HepG2 (cell line): ENCODE data around the gene CBL. TPM values are rescaled to one million over a fixed set of nuclear protein-coding genes. Genes with fewer than 3 reads are reported as not detected.

ENCODE experiments used
- ATAC-seq: fragments of 200-7000 bp; cut with Tn5 transposase; 3 replicates; pipeline ENCODE4 v1.9.1; 2020; ENCODE audit warnings: mild to moderate bottlenecking, moderate library complexity
- BruUV-seq: library from RNA; stranded (reverse); fragments of 400-500 nt; replicated peaks from 2 replicates; lab custom pipeline; 2021; lab: Mats Ljungman, UMichigan
- CTCF ChIA-PET: fragments of 300-600 bp; formaldehyde crosslinking; extraction: SDS; loops from one replicate; lab custom pipeline; 2021; ENCODE audit warnings: low total read pairs, inconsistent platforms, low intra/inter-chr PET ratio; lab: Yijun Ruan, JAX
- POLR2A ChIA-PET: fragments of 350-600 bp; sonication (Branson Sonifier 250); formaldehyde crosslinking; loops from one replicate; lab custom pipeline; 2020; ENCODE audit warnings: antibody characterized with exemption, inconsistent platforms; lab: Yijun Ruan, JAX
- DNase-seq: peaks from one replicate; pipeline ENCODE4 v3.0.0-alpha.2; 2015; ENCODE audit warnings: low spot score
- FAIRE-seq: peaks from 3 replicates; lab custom pipeline; 2011; peaks lifted over from hg19 to GRCh38; lab: Jason Lieb, UNC
- H2AFZ ChIP-seq: one replicate; pipeline ENCODE4 v1.6.1; 2011; ENCODE audit warnings: low read length, inconsistent platforms
- H3K27ac ChIP-seq: fragments of 300-600 bp; 3 replicates; pipeline ENCODE4 v1.8.0; 2011; ENCODE audit warnings: mixed run types, mild to moderate bottlenecking, mixed read lengths, low read length, inconsistent platforms; ENCODE audit not compliant: insufficient read depth; ENCODE audit errors: extremely low read length
- H3K27me3 ChIP-seq, 2 experiments: fragments of 200-600 bp in 1 of 2; 2 replicates in 1 of 2; 3 replicates in 1 of 2; pipeline versions ENCODE4 v1.6.0 to v1.8.0; 2011; ENCODE audit warnings: low read length in 2 of 2, mild to moderate bottlenecking in 2 of 2, moderate library complexity in 2 of 2, inconsistent platforms in 1 of 2; ENCODE audit not compliant: insufficient read depth in 2 of 2, control insufficient read depth in 1 of 2
- H3K36me3 ChIP-seq, 2 experiments: fragments of 200-600 bp in 1 of 2; replicated peaks in 1 of 2; 2 replicates in 1 of 2; 3 replicates in 1 of 2; pipeline versions ENCODE4 v1.5.1 to v1.8.0; 2011; ENCODE audit warnings: low read length in 2 of 2, inconsistent platforms in 1 of 2; ENCODE audit not compliant: insufficient read depth in 2 of 2, control insufficient read depth in 1 of 2
- H3K4me1 ChIP-seq: 2 replicates; pipeline ENCODE4 v1.5.1; 2012; ENCODE audit warnings: low read length, inconsistent platforms; ENCODE audit not compliant: insufficient read depth
- H3K4me2 ChIP-seq: 2 replicates; pipeline ENCODE4 v1.6.0; 2011; ENCODE audit warnings: low read depth, low read length, inconsistent platforms
- H3K4me3 ChIP-seq, 3 experiments: fragments of 200-600 bp in 1 of 3; sonication (generic), shearing (Covaris generic) in 1 of 3; replicated peaks in 1 of 3; 2 replicates each; pipeline ENCODE4 v1.5.1; 2011 to 2016; ENCODE audit warnings: low read length in 3 of 3, inconsistent platforms in 2 of 3, low read depth in 2 of 3, mild to moderate bottlenecking in 2 of 3, control low read depth in 1 of 3, mixed read lengths in 1 of 3; ENCODE audit not compliant: insufficient read depth in 1 of 3
- H3K79me2 ChIP-seq: one replicate; pipeline ENCODE4 v1.6.1; 2011; ENCODE audit warnings: low read length, inconsistent platforms; ENCODE audit not compliant: insufficient read depth
- H3K9ac ChIP-seq: 2 replicates; pipeline ENCODE4 v1.6.0; 2011; ENCODE audit warnings: mild to moderate bottlenecking, low read depth, low read length, inconsistent platforms; ENCODE audit not compliant: insufficient read depth
- H3K9me3 ChIP-seq: 2 replicates; pipeline ENCODE4 v1.5.1; 2012; ENCODE audit warnings: mild to moderate bottlenecking, low read length
- H4K20me1 ChIP-seq: 2 replicates; pipeline ENCODE4 v1.6.0; 2011; ENCODE audit warnings: inconsistent platforms, mild to moderate bottlenecking, low read length, moderate library complexity; ENCODE audit not compliant: insufficient read depth
- ARHGAP35 ChIP-seq: sonication (generic); formaldehyde crosslinking; IDR thresholded peaks from 2 replicates; pipeline ENCODE4 v1.9.0; 2022; ENCODE audit warnings: mild to moderate bottlenecking, inconsistent platforms, moderate library complexity, missing genetic modification reagents, borderline replicate concordance
- CBFB ChIP-seq: sonication (generic); formaldehyde crosslinking; IDR thresholded peaks from 2 replicates; pipeline ENCODE4 v1.4.0; 2020; ENCODE audit warnings: missing genetic modification reagents
- GATAD1 ChIP-seq: IDR thresholded peaks from 2 replicates; pipeline ENCODE4 v1.6.1; 2016; ENCODE audit warnings: missing genetic modification reagents, missing compliant biosample characterization
- HMGA1 ChIP-seq: sonication (generic); formaldehyde crosslinking; conservative IDR thresholded peaks from 2 replicates; pipeline ENCODE4 v1.4.0; 2020; ENCODE audit warnings: missing genetic modification reagents
- KDM4B ChIP-seq: sonication (generic); formaldehyde crosslinking; IDR thresholded peaks from 2 replicates; pipeline ENCODE4 v1.4.0; 2020; ENCODE audit warnings: missing genetic modification reagents
- MAFF ChIP-seq: IDR thresholded peaks from 2 replicates; pipeline ENCODE4 v1.6.1; 2011; ENCODE audit warnings: low read depth, low read length, improper control_type of control experiment
- MTF1 ChIP-seq: sonication (generic); formaldehyde crosslinking; IDR thresholded peaks from 2 replicates; pipeline ENCODE4 v1.5.0; 2020; ENCODE audit warnings: missing genetic modification reagents
- NFE2L2 ChIP-seq: fragments of 150-350 bp; IDR thresholded peaks from 2 replicates; pipeline ENCODE4 v1.6.1; 2014; ENCODE audit warnings: low read length
- ONECUT2 ChIP-seq: sonication (generic); formaldehyde crosslinking; IDR thresholded peaks from 2 replicates; pipeline ENCODE4 v1.4.0; 2020; ENCODE audit warnings: missing genetic modification reagents
- RXRB ChIP-seq: IDR thresholded peaks from 2 replicates; pipeline ENCODE4 v1.6.1; 2016; ENCODE audit warnings: borderline replicate concordance, missing genetic modification reagents, missing compliant biosample characterization
- SAFB2 ChIP-seq: sonication (generic); formaldehyde crosslinking; IDR thresholded peaks from 2 replicates; pipeline ENCODE4 v1.5.1; 2020; ENCODE audit warnings: missing genetic modification reagents, low read depth, mild to moderate bottlenecking, borderline replicate concordance
- SP4 ChIP-seq: sonication (generic); formaldehyde crosslinking; IDR thresholded peaks from 2 replicates; pipeline ENCODE4 v1.8.1; 2023; ENCODE audit warnings: mild to moderate bottlenecking, missing genetic modification reagents
- ZNF724P ChIP-seq: sonication (generic); formaldehyde crosslinking; IDR thresholded peaks from 2 replicates; pipeline ENCODE4 v1.8.0; 2022; ENCODE audit warnings: missing genetic modification reagents, borderline replicate concordance
- ZNF766 ChIP-seq: sonication (generic); formaldehyde crosslinking; IDR thresholded peaks from 2 replicates; pipeline ENCODE4 v1.5.0; 2020; ENCODE audit warnings: missing genetic modification reagents, borderline replicate concordance
- ZZZ3 ChIP-seq: sonication (generic); formaldehyde crosslinking; IDR thresholded peaks from 2 replicates; pipeline ENCODE4 v1.4.0; 2020; ENCODE audit warnings: missing genetic modification reagents, mild to moderate bottlenecking, borderline replicate concordance
- WGBS: methylation state at CpG from one replicate; pipeline ENCODE4 v1.1.6; 2017; ENCODE audit warnings: low lambda C conversion rate; 5-methylcytosine and 5-hydroxymethylcytosine counted together
- in situ Hi-C: cut with HindIII; loops from 2 replicates; pipeline ENCODE4 v1.10.0; 2017; ENCODE audit warnings: low pct_unique_long_range_greater_than_20kb; ENCODE audit not compliant: extremely low pct_ligation_motif_present
- intact Hi-C: fragments of 100-400 bp; cut with micrococcal nuclease; formaldehyde crosslinking; loops from one replicate; pipeline ENCODE4 v1.10.0; 2022; ENCODE audit not compliant: unreplicated experiment
- polyA plus RNA-seq, 8 experiments: library from polyadenylated mRNA; depleted of rRNA in 3 of 8; stranded (reverse) in 7 of 8; unstranded in 1 of 8; fragments of >200 nt; fragmentation: Illumina TruSeq in 4 of 8; extraction: Trizol in 4 of 8; gene quantifications; 2 replicates each; pipeline versions ENCODE4 v1.2.1 to v1.2.3, GENCODE V29; 2011 to 2016; ENCODE audit warnings: low read depth in 4 of 8, missing spikeins in 1 of 8, mixed read lengths in 1 of 8; ENCODE audit not compliant: insufficient read depth in 1 of 8
- total RNA-seq, 5 experiments: library from RNA; depleted of rRNA; stranded (reverse); fragments of >200 nt; fragmentation: Illumina TruSeq; extraction: Trizol; gene quantifications; 2 replicates each; pipeline ENCODE4 v1.2.3, GENCODE V29; 2016; ENCODE audit warnings: low read depth in 1 of 5
- TF ChIP-seq, protein P1 (sequence below): sonication (generic); formaldehyde crosslinking; IDR thresholded peaks from 2 replicates; pipeline ENCODE4 v1.9.0; 2021; ENCODE audit warnings: missing genetic modification reagents, mild to moderate bottlenecking, borderline replicate concordance
- TF ChIP-seq, protein P2 (sequence below): conservative IDR thresholded peaks from 2 replicates; pipeline ENCODE4 v1.6.1; 2018; ENCODE audit warnings: missing genetic modification reagents
- TF ChIP-seq, protein P3 (sequence below): IDR thresholded peaks from 2 replicates; pipeline ENCODE4 v1.6.1; 2016; ENCODE audit warnings: mild to moderate bottlenecking

CBL gene
- total and polyA plus RNA-seq, 2 of the 13 experiments (the other 11 are each of a cell fraction or from before 2014, with no cell fraction given), result 6.6 to 7.4 TPM

- no peaks in the 10 kb centered on the region for H3K27me3 ChIP-seq
- no peaks in the 10 kb centered on the region for H3K79me2 ChIP-seq
- intact Hi-C loops, result no loop called here
- H3K4me2 ChIP-seq, result no peak overlapping the region
- BruUV-seq, result no TSS peak
- H3K36me3 ChIP-seq, result peaks cover 0 to 6% of the 10 kb centered on the region in 2 experiments; a peak in 3 of 5 replicates
- POLR2A ChIA-PET, result no interaction called here
- H3K4me1 ChIP-seq, result no peaks in the 10 kb centered on the region
- ATAC-seq, result no peak
- in situ Hi-C loops, result no loop called here
- no peak overlapping the region for H2AFZ ChIP-seq
- H3K4me3 ChIP-seq, result no peak overlapping the region
- no peak for FAIRE-seq
- CTCF ChIA-PET, result no interaction called here
- DNase-seq, result no peak
- no peak overlapping the region for H3K27ac ChIP-seq
- no peaks in the 10 kb centered on the region for H3K9me3 ChIP-seq
- H3K9ac ChIP-seq, result no peak overlapping the region
- TF ChIP-seq NFE2L2, result 0 out of 2 replicates have a peak, but pooled peaks have one; percentile 17
- TF ChIP-seq GATAD1 (CRISPR knock-in tag), result no peak
- TF ChIP-seq, all 625 proteins: peak for 1
- H4K20me1 ChIP-seq, result no peaks in the 10 kb centered on the region
Observed at GRCh38 chr11:119236490-119236889, 30.4 kb downstream of the CBL start.

DNA sequence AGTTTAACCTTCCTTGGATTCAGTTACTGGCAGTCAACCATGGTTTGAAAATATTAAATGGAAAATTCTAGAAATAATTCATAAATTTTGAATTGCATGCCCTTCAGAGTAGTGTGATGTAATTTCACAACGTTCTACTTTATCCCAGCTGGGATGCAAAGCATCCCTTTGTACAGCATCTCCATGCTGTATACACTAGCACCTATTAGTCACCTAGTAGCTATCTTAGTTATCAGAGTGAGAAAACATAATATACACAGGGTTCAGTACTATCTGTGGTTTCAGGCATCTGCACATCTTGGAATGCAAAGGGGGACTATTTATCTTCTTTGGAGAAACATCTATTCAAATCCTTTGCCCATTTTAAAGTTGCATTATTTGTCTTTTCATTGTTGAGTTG, 30.8 kb downstream of the CBL start:
- no peak for ATAC-seq
- ChIA-PET POLR2A (no interaction called here), CTCF (no interaction called here)
- Histone ChIP-seq H3K9ac (no peak overlapping the region), H3K9me3 (no peaks in the 10 kb centered on the region), H3K27ac (no peak overlapping the region), H4K20me1 (no peaks in the 10 kb centered on the region), H3K27me3 (no peaks in the 10 kb centered on the region), H3K4me2 (no peak overlapping the region), H3K4me3 (no peak overlapping the region), H3K4me1 (no peaks in the 10 kb centered on the region), H2AFZ (no peak overlapping the region), H3K79me2 (no peaks in the 10 kb centered on the region), H3K36me3 (peaks cover 0 to 6% of the 10 kb centered on the region in 2 experiments; a peak in 3 of 5 replicates)
- in situ Hi-C loops (no loop called here), intact Hi-C loops (no loop called here)
- FAIRE-seq, result no peak
- no TSS peak for BruUV-seq
- 61% methylated on average over 1 of the region's 1 CpG for WGBS
- DNase-seq, result no peak
- no peak for TF ChIP-seq ARHGAP35 (CRISPR knock-in tag)
- no peak for TF ChIP-seq RXRB (CRISPR knock-in tag)
- TF ChIP-seq KDM4B (CRISPR knock-in tag), result no peak
- TF ChIP-seq, protein P1, sequence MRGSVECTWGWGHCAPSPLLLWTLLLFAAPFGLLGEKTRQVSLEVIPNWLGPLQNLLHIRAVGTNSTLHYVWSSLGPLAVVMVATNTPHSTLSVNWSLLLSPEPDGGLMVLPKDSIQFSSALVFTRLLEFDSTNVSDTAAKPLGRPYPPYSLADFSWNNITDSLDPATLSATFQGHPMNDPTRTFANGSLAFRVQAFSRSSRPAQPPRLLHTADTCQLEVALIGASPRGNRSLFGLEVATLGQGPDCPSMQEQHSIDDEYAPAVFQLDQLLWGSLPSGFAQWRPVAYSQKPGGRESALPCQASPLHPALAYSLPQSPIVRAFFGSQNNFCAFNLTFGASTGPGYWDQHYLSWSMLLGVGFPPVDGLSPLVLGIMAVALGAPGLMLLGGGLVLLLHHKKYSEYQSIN (CRISPR knock-in tag), result no peak
- TF ChIP-seq ONECUT2 (CRISPR knock-in tag), result no peak
- TF ChIP-seq, protein P2, sequence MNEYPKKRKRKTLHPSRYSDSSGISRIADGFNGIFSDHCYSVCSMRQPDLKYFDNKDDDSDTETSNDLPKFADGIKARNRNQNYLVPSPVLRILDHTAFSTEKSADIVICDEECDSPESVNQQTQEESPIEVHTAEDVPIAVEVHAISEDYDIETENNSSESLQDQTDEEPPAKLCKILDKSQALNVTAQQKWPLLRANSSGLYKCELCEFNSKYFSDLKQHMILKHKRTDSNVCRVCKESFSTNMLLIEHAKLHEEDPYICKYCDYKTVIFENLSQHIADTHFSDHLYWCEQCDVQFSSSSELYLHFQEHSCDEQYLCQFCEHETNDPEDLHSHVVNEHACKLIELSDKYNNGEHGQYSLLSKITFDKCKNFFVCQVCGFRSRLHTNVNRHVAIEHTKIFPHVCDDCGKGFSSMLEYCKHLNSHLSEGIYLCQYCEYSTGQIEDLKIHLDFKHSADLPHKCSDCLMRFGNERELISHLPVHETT (CRISPR knock-in tag), result no peak
- TF ChIP-seq SAFB2 (CRISPR knock-in tag), result no peak
- TF ChIP-seq ZNF766 (CRISPR knock-in tag), result no peak
- no peak for TF ChIP-seq SP4 (CRISPR knock-in tag)
- no peak for TF ChIP-seq MAFF
- TF ChIP-seq MTF1 (CRISPR knock-in tag), result no peak
- TF ChIP-seq, protein P3, sequence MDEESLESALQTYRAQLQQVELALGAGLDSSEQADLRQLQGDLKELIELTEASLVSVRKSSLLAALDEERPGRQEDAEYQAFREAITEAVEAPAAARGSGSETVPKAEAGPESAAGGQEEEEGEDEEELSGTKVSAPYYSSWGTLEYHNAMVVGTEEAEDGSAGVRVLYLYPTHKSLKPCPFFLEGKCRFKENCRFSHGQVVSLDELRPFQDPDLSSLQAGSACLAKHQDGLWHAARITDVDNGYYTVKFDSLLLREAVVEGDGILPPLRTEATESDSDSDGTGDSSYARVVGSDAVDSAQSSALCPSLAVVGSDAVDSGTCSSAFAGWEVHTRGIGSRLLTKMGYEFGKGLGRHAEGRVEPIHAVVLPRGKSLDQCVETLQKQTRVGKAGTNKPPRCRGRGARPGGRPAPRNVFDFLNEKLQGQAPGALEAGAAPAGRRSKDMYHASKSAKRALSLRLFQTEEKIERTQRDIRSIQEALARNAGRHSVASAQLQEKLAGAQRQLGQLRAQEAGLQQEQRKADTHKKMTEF (CRISPR knock-in tag), result no peak
- TF ChIP-seq CBFB (CRISPR knock-in tag), result no peak
- TF ChIP-seq HMGA1 (CRISPR knock-in tag), result no peak
- TF ChIP-seq ZNF724P (CRISPR knock-in tag), result no peak
- no peak for TF ChIP-seq ZZZ3 (CRISPR knock-in tag)
